MM.1S (cell line): Measurements from ENCODE around the gene AGK.

Source experiments
- EZH2 ChIP-seq: fragments of 300-600 bp; sonication (generic); optimal IDR thresholded peaks from 2 replicates; pipeline ENCODE3; 2017; ENCODE audit warnings: low read depth, mild to moderate bottlenecking, antibody characterized with exemption, low read length, mixed read lengths
- EZH2phosphoT487 ChIP-seq: fragments of 300-600 bp; sonication (generic); IDR thresholded peaks from 2 replicates; pipeline ENCODE4 v1.6.1; 2018; ENCODE audit warnings: antibody characterized with exemption, low read length
- TF ChIP-seq, protein P1 (sequence below): fragments of 300-600 bp; sonication (generic); IDR thresholded peaks from 2 replicates; pipeline ENCODE4 v1.5.1; 2016; ENCODE audit warnings: antibody characterized with exemption, low read length, mixed read lengths

DNA sequence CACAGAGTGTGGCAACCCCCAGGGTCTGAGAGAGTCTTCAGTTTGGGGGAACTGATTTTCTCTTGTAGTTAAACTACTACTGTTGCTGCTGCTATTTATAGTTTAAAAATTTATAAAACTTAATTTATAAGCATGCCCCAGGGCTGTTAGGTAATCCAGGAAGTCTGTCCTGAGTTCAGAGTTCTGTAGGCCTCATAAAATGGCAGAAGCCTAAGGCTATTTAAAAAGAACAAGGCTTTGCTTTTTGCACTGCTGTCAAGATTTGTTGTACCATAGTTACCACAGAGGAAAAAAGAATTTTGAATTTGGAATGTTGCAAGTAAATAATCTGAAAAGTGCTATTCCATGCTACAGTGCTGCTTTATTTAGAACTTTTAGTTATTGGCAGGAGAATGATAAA, 66.1 kb downstream of the AGK start:
- no peak for TF ChIP-seq EZH2
- TF ChIP-seq, protein P1, sequence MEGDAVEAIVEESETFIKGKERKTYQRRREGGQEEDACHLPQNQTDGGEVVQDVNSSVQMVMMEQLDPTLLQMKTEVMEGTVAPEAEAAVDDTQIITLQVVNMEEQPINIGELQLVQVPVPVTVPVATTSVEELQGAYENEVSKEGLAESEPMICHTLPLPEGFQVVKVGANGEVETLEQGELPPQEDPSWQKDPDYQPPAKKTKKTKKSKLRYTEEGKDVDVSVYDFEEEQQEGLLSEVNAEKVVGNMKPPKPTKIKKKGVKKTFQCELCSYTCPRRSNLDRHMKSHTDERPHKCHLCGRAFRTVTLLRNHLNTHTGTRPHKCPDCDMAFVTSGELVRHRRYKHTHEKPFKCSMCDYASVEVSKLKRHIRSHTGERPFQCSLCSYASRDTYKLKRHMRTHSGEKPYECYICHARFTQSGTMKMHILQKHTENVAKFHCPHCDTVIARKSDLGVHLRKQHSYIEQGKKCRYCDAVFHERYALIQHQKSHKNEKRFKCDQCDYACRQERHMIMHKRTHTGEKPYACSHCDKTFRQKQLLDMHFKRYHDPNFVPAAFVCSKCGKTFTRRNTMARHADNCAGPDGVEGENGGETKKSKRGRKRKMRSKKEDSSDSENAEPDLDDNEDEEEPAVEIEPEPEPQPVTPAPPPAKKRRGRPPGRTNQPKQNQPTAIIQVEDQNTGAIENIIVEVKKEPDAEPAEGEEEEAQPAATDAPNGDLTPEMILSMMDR: no peak
- no peak for TF ChIP-seq EZH2phosphoT487
